HepG2 (cell line): Measurements from ENCODE around the gene DCPS. TPM values are rescaled to one million over a fixed set of nuclear protein-coding genes. Genes with fewer than 3 reads are reported as not detected.

Source experiments
- ATAC-seq: fragments of 200-7000 bp; cut with Tn5 transposase; 3 replicates; pipeline ENCODE4 v1.9.1; 2020; ENCODE audit warnings: mild to moderate bottlenecking, moderate library complexity
- BruUV-seq: library from RNA; stranded (reverse); fragments of 400-500 nt; replicated peaks from 2 replicates; lab custom pipeline; 2021; lab: Mats Ljungman, UMichigan
- CTCF ChIA-PET: fragments of 300-600 bp; formaldehyde crosslinking; extraction: SDS; loops from one replicate; lab custom pipeline; 2021; ENCODE audit warnings: low total read pairs, inconsistent platforms, low intra/inter-chr PET ratio; lab: Yijun Ruan, JAX
- POLR2A ChIA-PET: fragments of 350-600 bp; sonication (Branson Sonifier 250); formaldehyde crosslinking; loops from one replicate; lab custom pipeline; 2020; ENCODE audit warnings: antibody characterized with exemption, inconsistent platforms; lab: Yijun Ruan, JAX
- DNase-seq: peaks from one replicate; pipeline ENCODE4 v3.0.0-alpha.2; 2015; ENCODE audit warnings: low spot score
- FAIRE-seq: peaks from 3 replicates; lab custom pipeline; 2011; peaks lifted over from hg19 to GRCh38; lab: Jason Lieb, UNC
- H2AFZ ChIP-seq: one replicate; pipeline ENCODE4 v1.6.1; 2011; ENCODE audit warnings: low read length, inconsistent platforms
- H3K27ac ChIP-seq: fragments of 300-600 bp; 3 replicates; pipeline ENCODE4 v1.8.0; 2011; ENCODE audit warnings: mixed run types, mild to moderate bottlenecking, mixed read lengths, low read length, inconsistent platforms; ENCODE audit not compliant: insufficient read depth; ENCODE audit errors: extremely low read length
- H3K27me3 ChIP-seq, 2 experiments: fragments of 200-600 bp in 1 of 2; 2 replicates in 1 of 2; 3 replicates in 1 of 2; pipeline versions ENCODE4 v1.6.0 to v1.8.0; 2011; ENCODE audit warnings: low read length in 2 of 2, mild to moderate bottlenecking in 2 of 2, moderate library complexity in 2 of 2, inconsistent platforms in 1 of 2; ENCODE audit not compliant: insufficient read depth in 2 of 2, control insufficient read depth in 1 of 2
- H3K36me3 ChIP-seq, 2 experiments: fragments of 200-600 bp in 1 of 2; replicated peaks in 1 of 2; 2 replicates in 1 of 2; 3 replicates in 1 of 2; pipeline versions ENCODE4 v1.5.1 to v1.8.0; 2011; ENCODE audit warnings: low read length in 2 of 2, inconsistent platforms in 1 of 2; ENCODE audit not compliant: insufficient read depth in 2 of 2, control insufficient read depth in 1 of 2
- H3K4me1 ChIP-seq: 2 replicates; pipeline ENCODE4 v1.5.1; 2012; ENCODE audit warnings: low read length, inconsistent platforms; ENCODE audit not compliant: insufficient read depth
- H3K4me2 ChIP-seq: 2 replicates; pipeline ENCODE4 v1.6.0; 2011; ENCODE audit warnings: low read depth, low read length, inconsistent platforms
- H3K4me3 ChIP-seq, 3 experiments: fragments of 200-600 bp in 1 of 3; sonication (generic), shearing (Covaris generic) in 1 of 3; replicated peaks in 1 of 3; 2 replicates each; pipeline ENCODE4 v1.5.1; 2011 to 2016; ENCODE audit warnings: low read length in 3 of 3, inconsistent platforms in 2 of 3, low read depth in 2 of 3, mild to moderate bottlenecking in 2 of 3, control low read depth in 1 of 3, mixed read lengths in 1 of 3; ENCODE audit not compliant: insufficient read depth in 1 of 3
- H3K79me2 ChIP-seq: one replicate; pipeline ENCODE4 v1.6.1; 2011; ENCODE audit warnings: low read length, inconsistent platforms; ENCODE audit not compliant: insufficient read depth
- H3K9ac ChIP-seq: 2 replicates; pipeline ENCODE4 v1.6.0; 2011; ENCODE audit warnings: mild to moderate bottlenecking, low read depth, low read length, inconsistent platforms; ENCODE audit not compliant: insufficient read depth
- H3K9me3 ChIP-seq: 2 replicates; pipeline ENCODE4 v1.5.1; 2012; ENCODE audit warnings: mild to moderate bottlenecking, low read length
- H4K20me1 ChIP-seq: 2 replicates; pipeline ENCODE4 v1.6.0; 2011; ENCODE audit warnings: inconsistent platforms, mild to moderate bottlenecking, low read length, moderate library complexity; ENCODE audit not compliant: insufficient read depth
- CREM ChIP-seq, 2 experiments: sonication (generic) in 1 of 2; formaldehyde crosslinking in 1 of 2; IDR thresholded peaks; 2 replicates each; pipeline versions ENCODE4 v1.4.0 to v1.6.1; 2016 to 2020; ENCODE audit warnings: antibody characterized with exemption in 1 of 2, mild to moderate bottlenecking in 1 of 2, missing genetic modification reagents in 1 of 2
- HOXA7 ChIP-seq: sonication (generic); formaldehyde crosslinking; IDR thresholded peaks from 2 replicates; pipeline ENCODE4 v1.8.1; 2022; ENCODE audit warnings: mild to moderate bottlenecking, missing genetic modification reagents, moderate library complexity
- JDP2 ChIP-seq: sonication (generic); formaldehyde crosslinking; IDR thresholded peaks from 2 replicates; pipeline ENCODE4 v1.8.1; 2022; ENCODE audit warnings: missing genetic modification reagents, borderline replicate concordance
- MAZ ChIP-seq, 2 experiments: sonication (generic) in 1 of 2; formaldehyde crosslinking in 1 of 2; IDR thresholded peaks; 2 replicates each; pipeline versions ENCODE4 v1.5.0 to v1.6.1; 2012 to 2020; ENCODE audit warnings: low read depth in 2 of 2, mild to moderate bottlenecking in 2 of 2, borderline replicate concordance in 1 of 2, improper control_type of control experiment in 1 of 2, low read length in 1 of 2, missing genetic modification reagents in 1 of 2, moderate library complexity in 1 of 2
- NFIB ChIP-seq: sonication (generic); formaldehyde crosslinking; IDR thresholded peaks from 2 replicates; pipeline ENCODE4 v1.9.0; 2021; ENCODE audit warnings: missing genetic modification reagents, mild to moderate bottlenecking, borderline replicate concordance
- NR2F2 ChIP-seq: IDR thresholded peaks from 2 replicates; pipeline ENCODE4 v1.6.1; 2012; ENCODE audit warnings: low read depth, inconsistent platforms, borderline replicate concordance
- PHF21A ChIP-seq: sonication (generic); formaldehyde crosslinking; IDR thresholded peaks from 2 replicates; pipeline ENCODE4 v1.5.0; 2020; ENCODE audit warnings: mild to moderate bottlenecking, missing genetic modification reagents
- RAD21 ChIP-seq: fragments of 450-650 bp; formaldehyde crosslinking; IDR thresholded peaks from 2 replicates; pipeline ENCODE4 v1.5.0; 2020; ENCODE audit warnings: mild to moderate bottlenecking
- RNF2 ChIP-seq: fragments of 450-650 bp; conservative IDR thresholded peaks from 2 replicates; pipeline ENCODE4 v1.6.1; 2016; ENCODE audit warnings: low read depth
- TBX2 ChIP-seq: sonication (generic); formaldehyde crosslinking; IDR thresholded peaks from 2 replicates; pipeline ENCODE4 v1.5.0; 2020; ENCODE audit warnings: missing genetic modification reagents, mild to moderate bottlenecking, borderline replicate concordance
- ZFP1 ChIP-seq: IDR thresholded peaks from 2 replicates; pipeline ENCODE4 v1.6.1; 2016
- ZMYM2 ChIP-seq: sonication (generic); formaldehyde crosslinking; IDR thresholded peaks from 2 replicates; pipeline ENCODE4 v1.8.0; 2022; ENCODE audit warnings: mild to moderate bottlenecking, missing genetic modification reagents
- ZNF44 ChIP-seq: sonication (generic); formaldehyde crosslinking; IDR thresholded peaks from 2 replicates; pipeline ENCODE4 v1.5.1; 2020; ENCODE audit warnings: mild to moderate bottlenecking, missing genetic modification reagents
- ZNF660 ChIP-seq: sonication (generic); formaldehyde crosslinking; IDR thresholded peaks from 2 replicates; pipeline ENCODE4 v1.5.1; 2020; ENCODE audit warnings: mild to moderate bottlenecking, low read depth, missing genetic modification reagents, borderline replicate concordance
- ZNF788 ChIP-seq: sonication (generic); formaldehyde crosslinking; IDR thresholded peaks from 2 replicates; pipeline ENCODE4 v1.5.0; 2020; ENCODE audit warnings: mild to moderate bottlenecking, missing genetic modification reagents, borderline replicate concordance
- WGBS: methylation state at CpG from one replicate; pipeline ENCODE4 v1.1.6; 2017; ENCODE audit warnings: low lambda C conversion rate; 5-methylcytosine and 5-hydroxymethylcytosine counted together
- in situ Hi-C: cut with HindIII; loops from 2 replicates; pipeline ENCODE4 v1.10.0; 2017; ENCODE audit warnings: low pct_unique_long_range_greater_than_20kb; ENCODE audit not compliant: extremely low pct_ligation_motif_present
- intact Hi-C: fragments of 100-400 bp; cut with micrococcal nuclease; formaldehyde crosslinking; loops from one replicate; pipeline ENCODE4 v1.10.0; 2022; ENCODE audit not compliant: unreplicated experiment
- polyA plus RNA-seq, 8 experiments: library from polyadenylated mRNA; depleted of rRNA in 3 of 8; stranded (reverse) in 7 of 8; unstranded in 1 of 8; fragments of >200 nt; fragmentation: Illumina TruSeq in 4 of 8; extraction: Trizol in 4 of 8; gene quantifications; 2 replicates each; pipeline versions ENCODE4 v1.2.1 to v1.2.3, GENCODE V29; 2011 to 2016; ENCODE audit warnings: low read depth in 4 of 8, missing spikeins in 1 of 8, mixed read lengths in 1 of 8; ENCODE audit not compliant: insufficient read depth in 1 of 8
- total RNA-seq, 5 experiments: library from RNA; depleted of rRNA; stranded (reverse); fragments of >200 nt; fragmentation: Illumina TruSeq; extraction: Trizol; gene quantifications; 2 replicates each; pipeline ENCODE4 v1.2.3, GENCODE V29; 2016; ENCODE audit warnings: low read depth in 1 of 5
- TF ChIP-seq, protein P1 (sequence below): sonication (generic); formaldehyde crosslinking; IDR thresholded peaks from 2 replicates; pipeline ENCODE4 v1.4.0; 2020; ENCODE audit warnings: missing genetic modification reagents

The DCPS gene
- total and polyA plus RNA-seq, 2 of the 13 experiments (the other 11 are each of a cell fraction or from before 2014, with no cell fraction given): 21.9 to 22.5 TPM

DNA sequence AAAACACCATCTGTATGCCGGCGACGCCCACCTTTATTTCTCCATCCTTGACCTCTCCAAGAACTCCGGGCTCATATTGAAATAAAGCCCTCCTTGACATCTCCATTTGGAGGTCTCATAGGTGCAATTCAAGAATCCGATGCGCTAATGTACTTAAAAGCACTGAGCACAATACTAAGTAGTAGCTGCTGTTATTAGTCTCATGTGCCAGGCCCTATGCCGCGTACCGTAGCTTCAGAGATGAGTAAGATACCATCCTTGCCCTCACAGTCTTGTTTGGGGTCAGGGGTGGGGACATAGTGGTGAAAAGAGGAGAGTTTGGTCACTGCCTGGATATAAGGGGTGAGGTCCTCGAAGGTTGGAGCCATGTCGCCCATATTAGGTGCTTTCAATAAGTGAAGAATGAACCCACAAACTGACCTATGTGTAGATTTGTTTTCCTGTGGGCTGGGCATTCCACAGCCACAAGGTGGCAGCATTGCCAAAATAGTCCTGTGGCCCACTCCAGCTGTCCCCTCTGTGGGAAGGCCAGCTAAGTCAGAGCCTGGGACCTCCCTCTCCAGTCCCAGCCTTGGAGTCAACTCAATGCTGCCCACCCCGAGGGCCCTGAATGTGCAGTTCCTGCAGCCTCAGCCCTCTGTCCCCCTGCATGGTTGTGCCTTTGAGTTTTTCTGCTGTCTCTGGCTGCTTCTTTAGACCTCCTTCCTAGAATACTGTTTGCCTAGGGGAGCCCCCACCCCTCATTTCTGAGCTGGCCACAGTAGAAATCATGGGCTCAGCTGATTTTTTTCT is 6.5 kb downstream of the DCPS start (continued):
- TF ChIP-seq, protein P1, sequence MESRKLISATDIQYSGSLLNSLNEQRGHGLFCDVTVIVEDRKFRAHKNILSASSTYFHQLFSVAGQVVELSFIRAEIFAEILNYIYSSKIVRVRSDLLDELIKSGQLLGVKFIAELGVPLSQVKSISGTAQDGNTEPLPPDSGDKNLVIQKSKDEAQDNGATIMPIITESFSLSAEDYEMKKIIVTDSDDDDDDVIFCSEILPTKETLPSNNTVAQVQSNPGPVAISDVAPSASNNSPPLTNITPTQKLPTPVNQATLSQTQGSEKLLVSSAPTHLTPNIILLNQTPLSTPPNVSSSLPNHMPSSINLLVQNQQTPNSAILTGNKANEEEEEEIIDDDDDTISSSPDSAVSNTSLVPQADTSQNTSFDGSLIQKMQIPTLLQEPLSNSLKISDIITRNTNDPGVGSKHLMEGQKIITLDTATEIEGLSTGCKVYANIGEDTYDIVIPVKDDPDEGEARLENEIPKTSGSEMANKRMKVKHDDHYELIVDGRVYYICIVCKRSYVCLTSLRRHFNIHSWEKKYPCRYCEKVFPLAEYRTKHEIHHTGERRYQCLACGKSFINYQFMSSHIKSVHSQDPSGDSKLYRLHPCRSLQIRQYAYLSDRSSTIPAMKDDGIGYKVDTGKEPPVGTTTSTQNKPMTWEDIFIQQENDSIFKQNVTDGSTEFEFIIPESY (CRISPR knock-in tag): 0 out of 2 replicates have a peak, but pooled peaks have one; percentile 21
- TF ChIP-seq PHF21A (no peak), TBX2 (CRISPR knock-in tag) (peak; percentile 14; the same call in 1 of the 2 replicates), MAZ (IDR thresholded peaks at IDR 0.05; ENCODE audit: borderline replicate concordance, low read depth, low read length) (no peak), MAZ (CRISPR knock-in tag; IDR thresholded peaks at IDR 0.05; ENCODE audit: low read depth) (peak; percentile 69; the same call in 1 of the 2 replicates), NR2F2 (no peak), ZNF788 (peak; percentile 40; the same call in 1 of the 2 replicates)

DNA sequence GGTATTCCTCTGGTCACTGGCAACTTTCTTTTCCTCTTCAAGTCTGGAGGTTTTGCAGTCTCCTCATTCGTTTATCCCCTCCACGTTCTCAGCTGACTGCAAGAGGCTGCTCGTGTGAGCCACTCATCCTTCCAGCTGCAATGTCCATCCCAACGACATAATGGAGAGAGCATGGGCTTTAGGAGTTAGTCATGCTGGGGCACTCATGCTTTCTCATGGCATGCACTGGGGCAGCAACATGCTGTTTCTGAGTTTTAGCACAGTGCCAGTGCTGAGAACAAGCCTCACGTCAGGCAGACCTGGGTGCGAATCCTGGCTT is 7.1 kb downstream of the DCPS start:
- no TSS peak for BruUV-seq
- POLR2A ChIA-PET: interaction anchor here (0.7 to 0.9 kb wide), 2 partner anchors 46 to 170 kb away, joined by 3 read pairs; no protein-coding TSS in a partner anchor
- H3K79me2 ChIP-seq: no peaks in the 10 kb centered on the region
- H4K20me1 ChIP-seq: no peaks in the 10 kb centered on the region
- in situ Hi-C loops: no loop called here
- H3K4me2 ChIP-seq: no peak overlapping the region
- FAIRE-seq: no peak
- ATAC-seq: no peak
- 95% methylated on average over 5 of the region's 6 CpGs for WGBS
- no peak overlapping the region for H3K4me3 ChIP-seq
- H3K4me1 ChIP-seq: no peaks in the 10 kb centered on the region
- TF ChIP-seq RNF2 (no peak), HOXA7 (CRISPR knock-in tag) (no peak), ZNF44 (CRISPR knock-in tag) (no peak), ZFP1 (CRISPR knock-in tag) (no peak), JDP2 (no peak), CREM (IDR thresholded peaks at IDR 0.05) (no peak), CREM (CRISPR knock-in tag; IDR thresholded peaks at IDR 0.05) (no peak), RAD21 (no peak), NFIB (CRISPR knock-in tag) (no peak), ZMYM2 (CRISPR knock-in tag) (no peak), ZNF660 (no peak)
- no peak overlapping the region for H3K27ac ChIP-seq
- CTCF ChIA-PET: interaction anchor here (0.6 to 1.6 kb wide), 5 partner anchors 48 to 388 kb away, joined by 3 to 13 read pairs (median 3); no protein-coding TSS in a partner anchor
- no peak overlapping the region for H2AFZ ChIP-seq
- H3K9me3 ChIP-seq: no peaks in the 10 kb centered on the region
- H3K36me3 ChIP-seq: peaks cover 0 to 17% of the 10 kb centered on the region in 2 experiments; a peak in 3 of 5 replicates
- H3K27me3 ChIP-seq: no peaks in the 10 kb centered on the region
- intact Hi-C loops: loop anchor here (1.0 to 2.0 kb wide), 3 partner anchors 46 to 169 kb away; no protein-coding TSS in a partner anchor
- no peak for DNase-seq
- H3K9ac ChIP-seq: no peak overlapping the region
